Dendritic cell treated with granulocyte-macrophage colony-stimulating factor and Interleukin-4, amounts not matched to agents 40 ng/mL and 50 ng/mL, for 4 days (primary cell): ENCODE data around the gene ADGRL3.
A peak's percentile ranks its signal among the peaks of the same experiment; 100 is the strongest.
"Not testable (repeated sequence)": the region's sequence is repeated elsewhere in the genome, so short reads cannot be mapped to it uniquely, and the experiment has no call there.

ENCODE experiments used
- H3K27ac Mint-ChIP-seq: one replicate; pipeline ENCODE4 v1.8.0; 2022; ENCODE audit warnings: mild to moderate bottlenecking, mixed read lengths
- H3K27me3 Mint-ChIP-seq: one replicate; pipeline ENCODE4 v1.8.0; 2022; ENCODE audit warnings: mild to moderate bottlenecking, mixed read lengths
- H3K36me3 Mint-ChIP-seq: one replicate; pipeline ENCODE4 v1.8.0; 2022; ENCODE audit warnings: low read depth, mixed read lengths
- H3K4me1 Mint-ChIP-seq: one replicate; pipeline ENCODE4 v1.8.0; 2022; ENCODE audit warnings: low read depth, mixed read lengths
- H3K4me3 Mint-ChIP-seq: one replicate; pipeline ENCODE4 v1.8.0; 2022; ENCODE audit warnings: mild to moderate bottlenecking, moderate library complexity, mixed read lengths
- H3K9me3 Mint-ChIP-seq: one replicate; pipeline ENCODE4 v1.8.0; 2022; ENCODE audit warnings: mixed read lengths
- intact Hi-C: fragments of 100-400 bp; cut with micrococcal nuclease; formaldehyde crosslinking; loops from one replicate; pipeline ENCODE4 v1.15.0; 2022

The ADGRL3 gene

DNA sequence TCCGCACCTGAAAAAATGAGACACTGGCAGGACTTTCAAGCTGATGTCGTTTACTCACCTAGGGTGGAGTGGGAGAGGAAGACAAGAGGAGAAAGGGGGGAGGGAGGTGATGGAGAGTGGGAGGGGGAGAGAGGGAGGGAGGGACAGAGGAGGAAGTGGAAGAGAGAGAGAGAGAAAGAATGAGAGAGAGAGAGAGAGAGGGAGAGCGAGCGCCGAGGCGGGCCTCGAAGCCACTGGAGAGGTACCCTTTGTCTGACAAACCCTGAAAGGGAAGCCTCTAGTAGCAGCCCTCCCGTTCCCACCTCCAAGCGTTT is 296 bp upstream of the ADGRL3 start:
- Mint-ChIP-seq H3K27me3 (peaks cover 62% of the 10 kb centered on the region), H3K9me3 (no peaks in the 10 kb centered on the region), H3K27ac (no peak overlapping the region), H3K36me3 (no peaks in the 10 kb centered on the region), H3K4me1 (peaks cover 20% of the 10 kb centered on the region), H3K4me3 (no peak overlapping the region)
- intact Hi-C loops = no loop called here

GRCh38 chr4:61200916-61201526 is 895 bp downstream of the ADGRL3 start:
- H3K9me3 Mint-ChIP-seq = no peaks in the 10 kb centered on the region
- peaks cover 71% of the 10 kb centered on the region for H3K27me3 Mint-ChIP-seq
- no peak overlapping the region for H3K27ac Mint-ChIP-seq
- intact Hi-C loops = no loop called here
- peak overlapping the region; percentile 79 for H3K4me3 Mint-ChIP-seq
- no peaks in the 10 kb centered on the region for H3K36me3 Mint-ChIP-seq
- H3K4me1 Mint-ChIP-seq = peaks cover 20% of the 10 kb centered on the region

DNA sequence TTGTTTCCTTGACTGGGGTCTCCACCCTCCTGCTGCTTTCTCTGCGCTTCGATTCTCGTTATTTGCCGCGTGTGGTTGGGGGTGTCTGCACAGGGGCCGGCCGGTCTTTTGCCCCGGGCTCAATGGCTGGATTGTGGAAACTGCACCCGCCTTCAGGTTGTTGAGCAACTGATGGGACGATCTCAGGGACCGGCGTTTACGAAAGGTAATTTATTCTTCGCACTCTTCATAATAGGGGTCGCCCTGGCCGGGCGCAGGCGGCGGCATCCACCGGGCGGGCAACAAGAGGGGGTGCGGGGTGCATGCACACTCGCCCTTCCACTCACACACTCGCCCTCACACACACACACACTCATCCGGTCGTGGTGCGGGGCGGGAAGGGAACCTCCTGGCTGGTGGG is 1.4 kb downstream of the ADGRL3 start:
- intact Hi-C loops = no loop called here
- H3K27ac Mint-ChIP-seq = no peak overlapping the region
- peak overlapping the region; percentile 79 for H3K4me3 Mint-ChIP-seq
- peaks cover 71% of the 10 kb centered on the region for H3K27me3 Mint-ChIP-seq
- H3K9me3 Mint-ChIP-seq = no peaks in the 10 kb centered on the region
- H3K4me1 Mint-ChIP-seq = peaks cover 20% of the 10 kb centered on the region
- H3K36me3 Mint-ChIP-seq = no peaks in the 10 kb centered on the region

GRCh38 chr4:61201961-61202637 is 2.0 kb downstream of the ADGRL3 start:
- Mint-ChIP-seq H3K9me3 (no peaks in the 10 kb centered on the region), H3K4me1 (peaks cover 20% of the 10 kb centered on the region), H3K4me3 (peak overlapping the region; percentile 79), H3K27me3 (peaks cover 72% of the 10 kb centered on the region), H3K27ac (no peak overlapping the region), H3K36me3 (no peaks in the 10 kb centered on the region)
- intact Hi-C loops = no loop called here

- intact Hi-C loops = no loop called here
- peaks cover 74% of the 10 kb centered on the region for H3K27me3 Mint-ChIP-seq
These were observed 2.7 kb downstream of the ADGRL3 start for GRCh38 chr4:61202638-61203435.

DNA sequence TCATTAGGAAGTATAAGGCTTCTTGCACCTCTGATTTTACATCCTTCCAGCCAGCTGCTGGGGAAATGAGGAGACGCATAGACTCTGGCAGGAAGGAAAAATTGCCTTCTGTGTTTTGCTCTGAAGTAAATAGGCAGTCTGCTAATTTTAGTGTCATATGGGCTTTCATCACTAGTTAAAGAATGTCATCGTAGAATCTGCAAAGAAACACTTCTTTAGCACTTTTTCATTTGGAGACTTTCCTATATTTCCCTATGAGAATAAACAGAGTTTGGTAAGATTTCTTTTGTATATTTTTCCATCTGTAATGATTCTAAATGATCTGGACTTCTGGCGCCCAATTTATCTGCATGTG is 3.3 kb downstream of the ADGRL3 start:
- Mint-ChIP-seq H3K27me3 (peaks cover 72% of the 10 kb centered on the region), H3K27ac (no peak overlapping the region)
- intact Hi-C loops = no loop called here

More at GRCh38 chr4:61202638-61203435, 2.7 kb downstream of the ADGRL3 start:
- Mint-ChIP-seq H3K9me3 (no peaks in the 10 kb centered on the region), H3K27ac (no peak overlapping the region), H3K4me3 (no peak overlapping the region), H3K36me3 (no peaks in the 10 kb centered on the region), H3K4me1 (peaks cover 20% of the 10 kb centered on the region)

DNA sequence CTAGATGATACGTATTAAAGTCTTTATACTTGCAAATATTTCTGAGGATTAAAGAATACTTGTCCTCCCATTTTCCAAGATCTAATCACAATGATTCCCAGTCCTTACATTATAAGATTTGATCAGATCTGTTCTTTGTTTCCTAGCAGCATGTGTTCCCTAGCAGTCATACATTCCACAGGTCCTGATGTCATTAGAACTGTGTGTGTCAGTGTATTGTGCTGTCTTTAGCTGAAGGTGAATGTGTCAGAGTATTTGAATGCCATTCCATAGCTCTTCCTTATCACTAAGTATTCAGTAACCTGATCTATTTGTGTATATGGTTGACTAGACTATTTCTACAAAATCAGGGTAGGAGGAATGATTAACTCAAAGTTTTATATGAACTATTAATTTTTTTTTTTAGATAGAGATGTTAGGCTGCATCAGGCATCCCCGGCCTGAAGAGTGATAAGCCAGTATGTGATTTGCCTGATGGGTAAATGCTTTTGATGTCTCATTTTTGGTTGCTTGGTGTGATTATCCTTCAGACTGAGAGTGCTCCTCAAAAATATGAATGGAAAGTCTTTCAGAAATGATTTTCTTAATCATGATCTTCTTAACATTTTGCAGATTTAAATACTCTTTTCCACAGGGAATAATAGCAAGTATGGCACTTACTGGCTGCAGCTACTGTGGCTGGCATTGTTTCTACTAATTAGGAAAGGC is 4.4 kb downstream of the ADGRL3 start:
- intact Hi-C loops = no loop called here
- no peak overlapping the region for H3K4me3 Mint-ChIP-seq
- no peak overlapping the region for H3K27ac Mint-ChIP-seq
- H3K27me3 Mint-ChIP-seq = peaks cover 63% of the 10 kb centered on the region
- H3K36me3 Mint-ChIP-seq = no peaks in the 10 kb centered on the region
- no peaks in the 10 kb centered on the region for H3K9me3 Mint-ChIP-seq
- peaks cover 20% of the 10 kb centered on the region for H3K4me1 Mint-ChIP-seq

More for the DNA sequence above, 3.3 kb downstream of the ADGRL3 start:
- no peaks in the 10 kb centered on the region for H3K9me3 Mint-ChIP-seq
- H3K36me3 Mint-ChIP-seq = no peaks in the 10 kb centered on the region
- H3K4me1 Mint-ChIP-seq = peaks cover 20% of the 10 kb centered on the region
- no peak overlapping the region for H3K4me3 Mint-ChIP-seq

- no peaks in the 10 kb centered on the region for H3K9me3 Mint-ChIP-seq
- intact Hi-C loops = no loop called here
- peaks cover 20% of the 10 kb centered on the region for H3K4me1 Mint-ChIP-seq
- no peak overlapping the region for H3K4me3 Mint-ChIP-seq
- H3K36me3 Mint-ChIP-seq = no peaks in the 10 kb centered on the region
- H3K27me3 Mint-ChIP-seq = peaks cover 57% of the 10 kb centered on the region
- no peak overlapping the region for H3K27ac Mint-ChIP-seq
These were observed 4.9 kb downstream of the ADGRL3 start for GRCh38 chr4:61205066-61205465.

DNA sequence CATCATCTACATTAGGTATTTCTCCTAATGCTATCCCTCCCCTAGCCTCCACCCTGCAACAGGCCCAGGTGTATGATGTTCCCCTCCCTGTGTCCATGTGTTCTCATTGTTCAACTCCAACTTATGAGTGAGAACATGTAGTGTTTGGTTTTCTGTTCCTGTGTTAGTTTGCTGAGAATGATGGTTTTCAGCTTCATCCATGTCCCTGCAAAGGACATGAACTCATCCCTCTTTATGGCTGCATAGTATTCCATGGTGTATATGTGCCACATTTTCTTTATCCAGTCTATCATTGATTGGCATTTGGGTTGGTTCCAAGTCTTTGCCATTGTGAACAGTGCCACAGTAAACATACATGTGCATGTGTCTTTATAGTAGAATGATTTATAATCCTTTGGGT is 7.0 kb downstream of the ADGRL3 start:
- H3K36me3 Mint-ChIP-seq, H3K27ac Mint-ChIP-seq, intact Hi-C loops, H3K4me3 Mint-ChIP-seq, H3K4me1 Mint-ChIP-seq, H3K9me3 Mint-ChIP-seq: not testable (repeated sequence)
- H3K27me3 Mint-ChIP-seq = peaks cover 40% of the 10 kb centered on the region

DNA sequence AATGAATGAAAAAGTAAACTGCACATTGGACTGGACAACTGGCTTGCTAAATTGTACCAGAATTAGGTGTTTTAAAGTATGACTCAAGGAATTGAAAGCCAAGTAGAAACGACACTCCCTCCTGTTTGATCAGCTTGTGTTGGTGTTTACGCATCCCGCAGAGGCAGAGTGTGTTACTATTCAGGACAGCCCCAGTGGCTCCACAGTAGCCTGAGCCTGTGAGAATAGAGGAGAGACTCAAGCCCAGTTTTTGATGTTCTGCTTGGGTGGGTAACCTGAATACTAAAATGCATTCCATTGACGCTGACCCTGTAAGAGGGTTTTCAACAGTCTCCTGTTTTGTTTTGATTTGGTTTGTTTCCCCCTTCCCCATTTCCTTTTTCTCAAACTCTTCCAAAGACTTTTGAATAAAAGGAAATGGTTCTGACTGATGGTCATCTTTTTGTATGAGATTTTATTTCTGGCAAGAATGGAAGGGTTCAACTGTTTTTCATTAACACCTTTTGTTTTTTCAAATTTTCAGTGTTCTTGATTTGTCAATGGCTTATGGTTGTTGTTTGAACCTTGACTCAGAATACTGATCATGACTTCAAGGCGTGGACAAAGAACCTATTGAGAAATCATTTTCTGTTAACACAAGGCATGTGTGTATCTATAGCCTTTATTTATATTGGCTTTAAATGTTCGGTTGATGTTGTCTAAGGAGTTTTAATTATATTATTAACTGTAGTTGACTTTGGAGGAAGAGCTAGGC is 10.2 kb downstream of the ADGRL3 start:
- no peaks in the 10 kb centered on the region for H3K36me3 Mint-ChIP-seq
- no peak overlapping the region for H3K27ac Mint-ChIP-seq
- no peak overlapping the region for H3K4me3 Mint-ChIP-seq
- no peaks in the 10 kb centered on the region for H3K9me3 Mint-ChIP-seq
- peaks cover 10% of the 10 kb centered on the region for H3K27me3 Mint-ChIP-seq
- no peaks in the 10 kb centered on the region for H3K4me1 Mint-ChIP-seq
- intact Hi-C loops = no loop called here

DNA sequence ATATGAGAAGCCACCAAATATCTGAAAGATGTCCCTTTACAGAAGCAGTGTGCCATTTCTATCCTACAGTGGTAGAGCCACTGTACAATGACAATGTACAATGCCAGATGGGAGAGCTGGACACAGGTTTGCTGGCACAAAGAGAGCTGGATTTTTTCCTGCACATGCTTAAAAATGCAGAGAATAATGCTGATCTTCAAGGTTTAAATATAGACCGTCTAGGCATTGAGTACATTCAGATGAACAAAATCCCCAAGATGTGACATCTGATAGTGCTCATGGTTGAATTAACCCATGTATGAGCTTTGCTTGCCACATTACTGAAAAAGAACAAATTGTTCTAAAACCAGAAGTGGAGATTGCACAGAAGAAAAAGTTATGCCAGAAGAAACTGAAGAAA is 11.7 kb downstream of the ADGRL3 start:
- no peaks in the 10 kb centered on the region for H3K9me3 Mint-ChIP-seq

GRCh38 chr4:61212788-61213187 is 12.7 kb downstream of the ADGRL3 start:
- intact Hi-C loops = no loop called here
- Mint-ChIP-seq H3K4me3 (no peak overlapping the region), H3K9me3 (no peaks in the 10 kb centered on the region), H3K27ac (no peak overlapping the region), H3K4me1 (no peaks in the 10 kb centered on the region), H3K27me3 (peaks cover 3% of the 10 kb centered on the region), H3K36me3 (no peaks in the 10 kb centered on the region)

More for the DNA sequence above, 11.7 kb downstream of the ADGRL3 start:
- Mint-ChIP-seq H3K4me3 (no peak overlapping the region), H3K4me1 (no peaks in the 10 kb centered on the region), H3K36me3 (no peaks in the 10 kb centered on the region), H3K27me3 (peaks cover 5% of the 10 kb centered on the region), H3K27ac (no peak overlapping the region)
- intact Hi-C loops = no loop called here

GRCh38 chr4:61214680-61215079 is 14.6 kb downstream of the ADGRL3 start:
- H3K27ac Mint-ChIP-seq = no peak overlapping the region
- no peak overlapping the region for H3K4me3 Mint-ChIP-seq
- H3K27me3 Mint-ChIP-seq = peaks cover 4% of the 10 kb centered on the region
- H3K36me3 Mint-ChIP-seq = no peaks in the 10 kb centered on the region
- H3K4me1 Mint-ChIP-seq = no peaks in the 10 kb centered on the region
- H3K9me3 Mint-ChIP-seq = no peaks in the 10 kb centered on the region
- intact Hi-C loops = no loop called here
